HepG2 (cell line): ENCODE data around the gene CCR3.

Source experiments
- ATF5 ChIP-seq: sonication (generic); formaldehyde crosslinking; IDR thresholded peaks from 2 replicates; pipeline ENCODE4 v1.4.0; 2020; ENCODE audit warnings: mild to moderate bottlenecking, low read depth, missing genetic modification reagents
- HMGXB4 ChIP-seq, 2 experiments: sonication (generic) in 1 of 2; formaldehyde crosslinking in 1 of 2; IDR thresholded peaks; 2 replicates each; pipeline versions ENCODE4 v1.4.0 to v1.6.1; 2018 to 2020; ENCODE audit warnings: missing genetic modification reagents in 2 of 2, borderline replicate concordance in 1 of 2, low read depth in 1 of 2, mild to moderate bottlenecking in 1 of 2, missing biosample characterization in 1 of 2
- HOXA9 ChIP-seq: sonication (generic); formaldehyde crosslinking; IDR thresholded peaks from 2 replicates; pipeline ENCODE4 v1.8.1; 2022; ENCODE audit warnings: missing genetic modification reagents, mild to moderate bottlenecking, moderate library complexity, borderline replicate concordance
- JUN ChIP-seq: sonication (generic); formaldehyde crosslinking; IDR thresholded peaks from 2 replicates; pipeline ENCODE4 v1.4.0; 2020; ENCODE audit warnings: mild to moderate bottlenecking, missing genetic modification reagents
- NFE2L1 ChIP-seq: sonication (generic); formaldehyde crosslinking; IDR thresholded peaks from 2 replicates; pipeline ENCODE4 v1.4.0; 2020; ENCODE audit warnings: missing genetic modification reagents, mild to moderate bottlenecking, borderline replicate concordance
- REST ChIP-seq, 2 experiments: IDR thresholded peaks; 2 replicates each; pipeline ENCODE4 v1.6.1; 2011 to 2012; ENCODE audit warnings: low read length in 2 of 2, borderline replicate concordance in 1 of 2, low read depth in 1 of 2, mild to moderate bottlenecking in 1 of 2, moderate library complexity in 1 of 2
- ZNF746 ChIP-seq: sonication (generic); formaldehyde crosslinking; IDR thresholded peaks from 2 replicates; pipeline ENCODE4 v1.8.0; 2022; ENCODE audit warnings: mild to moderate bottlenecking, missing genetic modification reagents

GRCh38 chr3:46289966-46290365 is 47.7 kb downstream of the CCR3 start:
- TF ChIP-seq ZNF746 (CRISPR knock-in tag) (no peak), NFE2L1 (CRISPR knock-in tag) (no peak), HMGXB4 (CRISPR knock-in tag; IDR thresholded peaks at IDR 0.05; ENCODE audit: borderline replicate concordance in 1 of 2, low read depth in 1 of 2) (no peak), HOXA9 (no peak), JUN (CRISPR knock-in tag) (no peak), REST (IDR thresholded peaks at IDR 0.05; ENCODE audit: borderline replicate concordance in 1 of 2, low read depth in 1 of 2, low read length in 2 of 2) (no peak), ATF5 (CRISPR knock-in tag) (no peak)
